ENCODE data around the gene TP53RK.

The TP53RK gene

GRCh38 chr20:46698788-46699187 is 9.5 kb upstream of the TP53RK start:
- no peak for TF ChIP-seq CTCF (IDR thresholded peaks at IDR 0.05)

GRCh38 chr20:46696791-46697279 is 7.6 kb upstream of the TP53RK start:
- no peak for TF ChIP-seq CTCF (IDR thresholded peaks at IDR 0.05)

- TF ChIP-seq CTCF (IDR thresholded peaks at IDR 0.05) = no peak
These were observed 6.6 kb upstream of the TP53RK start for GRCh38 chr20:46695892-46696291.

DNA sequence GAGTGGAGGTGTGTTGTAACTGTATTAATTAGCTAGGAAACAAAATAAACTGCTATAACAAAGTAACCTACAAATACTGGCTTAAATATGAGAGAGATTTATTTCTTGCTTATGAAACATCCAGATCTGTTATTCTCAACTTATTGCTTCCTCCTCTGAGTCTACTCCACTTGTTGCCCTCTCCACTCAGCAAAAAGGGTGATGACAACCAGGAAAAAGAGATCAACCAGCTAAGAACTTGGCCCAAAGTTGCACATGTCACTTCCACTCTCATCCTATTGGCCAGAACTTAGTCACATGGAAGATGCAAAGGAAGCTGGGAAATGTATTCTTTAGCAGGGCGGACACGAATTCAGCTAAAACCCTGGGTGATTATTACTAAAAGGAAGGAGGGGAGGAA is 5.2 kb upstream of the TP53RK start:
- TF ChIP-seq CTCF (IDR thresholded peaks at IDR 0.05) = no peak

GRCh38 chr20:46691196-46691595 is 2.0 kb upstream of the TP53RK start:
- no peak for TF ChIP-seq CTCF (IDR thresholded peaks at IDR 0.05)

DNA sequence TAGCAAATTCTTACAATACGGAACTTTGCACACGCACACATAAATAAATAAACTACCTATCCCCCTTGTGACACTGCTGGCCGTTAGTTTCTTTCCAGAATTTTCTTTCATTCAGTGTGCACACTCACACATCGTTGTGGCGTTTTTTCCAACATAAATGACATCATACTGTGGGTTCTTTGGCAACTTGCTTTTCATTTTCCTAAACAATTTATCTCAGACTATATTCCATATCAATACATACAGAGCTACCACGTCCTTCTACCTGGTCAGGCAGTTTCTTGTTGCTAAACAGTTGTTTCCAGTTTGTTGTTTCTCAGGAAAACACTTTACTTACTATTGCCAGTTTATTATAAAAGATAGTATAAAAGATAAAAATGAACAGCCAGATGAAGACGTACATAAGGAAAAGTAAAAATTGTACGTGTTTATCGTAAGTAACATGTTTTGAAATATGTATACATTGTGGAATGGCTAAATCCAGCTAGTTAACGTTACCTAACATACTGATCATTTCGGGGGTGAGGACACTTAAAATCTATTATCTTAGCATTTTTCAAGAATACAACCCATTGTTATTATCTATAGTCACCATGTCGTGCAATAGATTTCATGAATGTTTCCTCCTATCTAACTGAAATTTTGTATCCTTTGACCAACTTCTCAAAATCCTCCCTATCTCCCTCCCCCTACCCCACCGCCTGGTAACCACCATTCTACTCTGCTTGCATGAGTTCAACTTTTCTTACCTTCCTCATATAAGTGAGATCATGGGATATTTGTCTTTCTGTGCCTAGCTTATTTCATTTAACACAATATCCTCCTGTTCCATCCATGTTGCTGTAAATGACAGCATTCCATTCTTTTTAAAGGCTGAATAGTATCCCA is 1.2 kb upstream of the TP53RK start:
- no peak for TF ChIP-seq CTCF (IDR thresholded peaks at IDR 0.05)

- TF ChIP-seq CTCF (IDR thresholded peaks at IDR 0.05) = no peak
These were observed 476 bp upstream of the TP53RK start for GRCh38 chr20:46689754-46690085.
